K562 (cell line): ENCODE measurements around the gene DENND2C. TPM values are rescaled to one million over a fixed set of nuclear protein-coding genes. Genes with fewer than 3 reads are reported as not detected.

Experiments used
- ATAC-seq: fragments of 200-7000 bp; cut with Tn5 transposase; 3 replicates; pipeline ENCODE4 v1.9.1; 2020; ENCODE audit warnings: moderate library complexity
- BruUV-seq: library from RNA; stranded (reverse); fragments of 400-500 nt; replicated peaks from 2 replicates; lab custom pipeline; 2021; lab: Mats Ljungman, UMichigan
- CTCF ChIA-PET: fragments of 300-600 bp; formaldehyde crosslinking; extraction: SDS; loops from one replicate; lab custom pipeline; 2021; ENCODE audit warnings: low intra/inter-chr PET ratio; lab: Yijun Ruan, JAX
- POLR2A ChIA-PET: fragments of 300-600, 350-650 bp; sonication (Branson Sonifier 250); formaldehyde crosslinking; extraction: SDS; loops from one replicate; lab custom pipeline; 2021; ENCODE audit warnings: antibody characterized with exemption, inconsistent platforms; lab: Yijun Ruan, JAX
- DNase-seq, 4 experiments: peaks; one replicate each; pipeline versions ENCODE4 v3.0.0 to v3.0.0-alpha.2; 2011 to 2018; ENCODE audit warnings: low spot score in 3 of 4, mixed read lengths in 3 of 4; ENCODE audit errors: extremely low read depth in 1 of 4
- FAIRE-seq: peaks from 2 replicates; lab custom pipeline; 2011; peaks lifted over from hg19 to GRCh38; lab: Jason Lieb, UNC
- H2AFZ ChIP-seq: 2 replicates; pipeline ENCODE4 v1.6.0; 2011; ENCODE audit warnings: low read depth, low read length, control low read depth, inconsistent platforms
- H3K27ac ChIP-seq: fragments of 200-600 bp; 3 replicates; pipeline ENCODE4 v1.8.0; 2011; ENCODE audit warnings: low read depth, mild to moderate bottlenecking, control low read depth, inconsistent platforms, low read length, moderate library complexity, mixed read lengths; ENCODE audit errors: extremely low read depth
- H3K27me3 ChIP-seq, 2 experiments: fragments of 300-600 bp in 1 of 2; 2 replicates in 1 of 2; 3 replicates in 1 of 2; pipeline versions ENCODE4 v1.6.0 to v1.8.0; 2011; ENCODE audit warnings: inconsistent platforms in 2 of 2, low read length in 2 of 2, mild to moderate bottlenecking in 1 of 2, mixed read lengths in 1 of 2, moderate library complexity in 1 of 2; ENCODE audit not compliant: control insufficient read depth in 2 of 2, insufficient read depth in 2 of 2
- H3K36me3 ChIP-seq: fragments of 300-600 bp; 3 replicates; pipeline ENCODE4 v1.8.0; 2011; ENCODE audit warnings: mild to moderate bottlenecking, low read length, inconsistent platforms; ENCODE audit not compliant: control insufficient read depth, insufficient read depth
- H3K4me1 ChIP-seq, 2 experiments: fragments of 200-600 bp in 1 of 2; replicated peaks in 1 of 2; 2 replicates in 1 of 2; 3 replicates in 1 of 2; pipeline versions ENCODE4 v1.5.1 to v1.8.0; 2011; ENCODE audit warnings: inconsistent platforms in 2 of 2, low read length in 2 of 2, mild to moderate bottlenecking in 1 of 2, mixed read lengths in 1 of 2, moderate library complexity in 1 of 2; ENCODE audit not compliant: control insufficient read depth in 2 of 2, insufficient read depth in 2 of 2
- H3K4me2 ChIP-seq: 2 replicates; pipeline ENCODE4 v1.6.1; 2011; ENCODE audit warnings: low read length, control low read depth, inconsistent platforms, mixed read lengths; ENCODE audit not compliant: insufficient read depth
- H3K4me3 ChIP-seq: fragments of 200-600 bp; sonication (generic), shearing (Covaris generic); 2 replicates; pipeline ENCODE4 v1.5.1; 2016; ENCODE audit warnings: control low read depth, inconsistent platforms
- H3K79me2 ChIP-seq: fragments of 200-600 bp; 3 replicates; pipeline ENCODE4 v1.8.0; 2011; ENCODE audit warnings: low read length, inconsistent platforms; ENCODE audit not compliant: control insufficient read depth, insufficient read depth
- H3K9ac ChIP-seq, 2 experiments: 2 replicates each; pipeline versions ENCODE4 v1.6.0 to v1.6.1; 2011; ENCODE audit warnings: low read depth in 2 of 2, low read length in 2 of 2, control low read depth in 1 of 2, inconsistent platforms in 1 of 2, mild to moderate bottlenecking in 1 of 2, mixed read lengths in 1 of 2; ENCODE audit not compliant: insufficient read depth in 1 of 2
- H3K9me1 ChIP-seq: one replicate; pipeline ENCODE4 v1.6.0; 2011; ENCODE audit warnings: inconsistent platforms, mild to moderate bottlenecking, low read length, moderate library complexity; ENCODE audit not compliant: control insufficient read depth, insufficient read depth
- H3K9me3 ChIP-seq: replicated peaks from 2 replicates; pipeline ENCODE4 v1.5.1; 2011; ENCODE audit warnings: low read depth, low read length, inconsistent platforms; ENCODE audit not compliant: control insufficient read depth, insufficient read depth
- H4K20me1 ChIP-seq: replicated peaks from 2 replicates; pipeline ENCODE4 v1.6.1; 2011; ENCODE audit warnings: low read length, inconsistent platforms, mixed read lengths; ENCODE audit not compliant: control insufficient read depth, insufficient read depth
- ATF7 ChIP-seq: fragments of 450-650 bp; IDR thresholded peaks from 2 replicates; pipeline ENCODE4 v1.7.1; 2014; ENCODE audit warnings: mild to moderate bottlenecking, moderate library complexity
- TAL1 ChIP-seq: fragments of 450-650 bp; IDR thresholded peaks from 2 replicates; pipeline ENCODE4 v1.6.1; 2016; ENCODE audit warnings: mild to moderate bottlenecking
- TFAM ChIP-seq: fragments of 250-450 bp; sonication (Bioruptor Pico); conservative IDR thresholded peaks from 2 replicates; pipeline ENCODE4 v1.5.0; 2021; ENCODE audit warnings: mild to moderate bottlenecking, moderate library complexity
- ZNF436 ChIP-seq: fragments of 250-450, 450-650 bp; sonication (Bioruptor Pico); formaldehyde crosslinking; IDR thresholded peaks from 2 replicates; pipeline ENCODE4 v1.7.0; 2020; ENCODE audit warnings: mild to moderate bottlenecking
- WGBS: fragments of 100-300 bp; shearing (Covaris generic); methylation state at CpG from one replicate; pipeline ENCODE4 v1.1.6; 2016; ENCODE audit warnings: low coverage, mixed read lengths; ENCODE audit not compliant: insufficient coverage; ENCODE audit errors: missing lambda C conversion rate; 5-methylcytosine and 5-hydroxymethylcytosine counted together
- in situ Hi-C: fragments of 300-500 bp; cut with MboI; formaldehyde crosslinking; loops from 4 replicates; pipeline ENCODE4 v1.15.0; 2018; ENCODE audit warnings: inconsistent platforms, mixed read lengths
- intact Hi-C: fragments of 100-400 bp; cut with micrococcal nuclease; formaldehyde crosslinking; loops from 2 replicates; pipeline ENCODE4 v1.14.2; 2022
- polyA plus RNA-seq, 8 experiments: library from polyadenylated mRNA; depleted of rRNA in 4 of 8; stranded (reverse) in 5 of 8; unstranded in 3 of 8; fragments of >200 nt; fragmentation: Nextera tagmentation in 2 of 8; fragmentation: Illumina TruSeq in 1 of 8; extraction: Ambion mirVana in 2 of 8; extraction: Trizol in 1 of 8; gene quantifications; 2 replicates each; pipeline versions ENCODE4 v1.2.1 to v1.2.3, GENCODE V29; 2011 to 2014; ENCODE audit warnings: inconsistent platforms in 1 of 8, missing spikeins in 1 of 8
- total RNA-seq, 7 experiments: library from RNA; depleted of rRNA in 6 of 7; stranded (reverse); fragments of >200 nt in 6 of 7; fragmentation: Illumina TruSeq in 2 of 7; extraction: Trizol in 2 of 7; gene quantifications; 2 replicates each; pipeline versions ENCODE4 v1.2.1 to v1.2.3, GENCODE V29; 2011 to 2021; ENCODE audit warnings: low replicate concordance in 1 of 7
- TF ChIP-seq, protein P1 (sequence below): sonication (generic); formaldehyde crosslinking; IDR thresholded peaks from 2 replicates; pipeline ENCODE4 v1.8.1; 2023; ENCODE audit warnings: mild to moderate bottlenecking, missing genetic modification reagents
- TF ChIP-seq, protein P2 (sequence below): fragments of 250-450 bp; sonication (Bioruptor Pico); IDR thresholded peaks from 2 replicates; pipeline ENCODE4 v1.5.0; 2020; ENCODE audit warnings: mild to moderate bottlenecking

Gene DENND2C
- total and polyA plus RNA-seq, 9 of the 15 experiments (the other 6 are each of a cell fraction or from before 2014, with no cell fraction given): 0.03 to 0.25 (median 0.14) TPM

DNA sequence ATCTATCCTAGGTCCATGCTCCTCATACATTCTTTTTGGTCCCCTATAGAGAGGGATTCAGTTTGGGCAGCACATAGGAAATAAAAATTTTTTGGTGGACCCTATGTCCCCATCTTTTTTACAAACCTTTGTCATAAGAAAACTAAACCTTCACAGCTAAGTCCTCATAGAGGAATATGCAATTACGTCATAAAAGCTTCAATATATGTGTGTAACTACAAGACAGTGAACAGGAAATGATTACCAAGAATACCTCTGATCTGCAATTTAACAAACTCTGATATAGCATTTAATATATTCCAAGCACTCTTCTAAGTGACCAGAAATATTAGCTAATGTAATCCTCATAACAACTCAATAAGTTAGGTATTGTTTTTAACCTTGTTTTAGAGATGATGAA is 6.3 kb upstream of the DENND2C start:
- Histone ChIP-seq H3K36me3 (no peaks in the 10 kb centered on the region), H3K27me3 (peaks cover 15 to 25% of the 10 kb centered on the region in 2 experiments), H2AFZ (no peak overlapping the region), H4K20me1 (no peaks in the 10 kb centered on the region), H3K9me3 (no peaks in the 10 kb centered on the region), H3K4me1 (no peaks in the 10 kb centered on the region), H3K9me1 (no peaks in the 10 kb centered on the region), H3K4me2 (no peak overlapping the region), H3K4me3 (no peak overlapping the region), H3K79me2 (no peaks in the 10 kb centered on the region), H3K27ac (no peak overlapping the region), H3K9ac (no peak overlapping the region)
- no peak for FAIRE-seq
- no peak for ATAC-seq
- WGBS: 0% methylated on average over 1 of the region's 1 CpG
- TF ChIP-seq, protein P1, sequence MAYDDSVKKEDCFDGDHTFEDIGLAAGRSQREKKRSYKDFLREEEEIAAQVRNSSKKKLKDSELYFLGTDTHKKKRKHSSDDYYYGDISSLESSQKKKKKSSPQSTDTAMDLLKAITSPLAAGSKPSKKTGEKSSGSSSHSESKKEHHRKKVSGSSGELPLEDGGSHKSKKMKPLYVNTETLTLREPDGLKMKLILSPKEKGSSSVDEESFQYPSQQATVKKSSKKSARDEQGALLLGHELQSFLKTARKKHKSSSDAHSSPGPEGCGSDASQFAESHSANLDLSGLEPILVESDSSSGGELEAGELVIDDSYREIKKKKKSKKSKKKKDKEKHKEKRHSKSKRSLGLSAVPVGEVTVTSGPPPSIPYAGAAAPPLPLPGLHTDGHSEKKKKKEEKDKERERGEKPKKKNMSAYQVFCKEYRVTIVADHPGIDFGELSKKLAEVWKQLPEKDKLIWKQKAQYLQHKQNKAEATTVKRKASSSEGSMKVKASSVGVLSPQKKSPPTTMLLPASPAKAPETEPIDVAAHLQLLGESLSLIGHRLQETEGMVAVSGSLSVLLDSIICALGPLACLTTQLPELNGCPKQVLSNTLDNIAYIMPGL (CRISPR knock-in tag): no peak
- peak; percentile 58; the same call in 1 of the 2 replicates for TF ChIP-seq ATF7
- ChIA-PET POLR2A (no interaction called here), CTCF (no interaction called here)
- intact Hi-C loops: no loop called here
- in situ Hi-C loops: no loop called here
- no TSS peak for BruUV-seq
- no peak for DNase-seq

DNA sequence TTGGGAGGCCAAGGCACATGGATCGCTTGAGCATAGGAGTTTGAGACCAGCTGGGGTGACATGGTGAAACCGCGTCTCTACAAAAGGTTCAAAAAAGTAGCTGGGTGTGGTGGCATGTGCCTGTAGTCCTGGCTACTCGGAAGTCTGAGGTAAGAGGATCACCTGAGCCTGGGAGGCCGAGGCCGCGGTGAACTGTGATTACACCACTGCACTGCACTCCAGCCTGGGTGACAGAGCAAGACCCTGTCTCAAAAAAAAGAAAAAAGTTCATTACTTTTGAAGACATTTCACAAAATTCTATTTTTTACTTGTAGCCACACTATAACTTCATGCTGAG is 2.1 kb upstream of the DENND2C start:
- Histone ChIP-seq H3K79me2 (no peaks in the 10 kb centered on the region), H3K36me3 (no peaks in the 10 kb centered on the region), H3K9me3 (no peaks in the 10 kb centered on the region), H3K9me1 (no peaks in the 10 kb centered on the region), H3K27ac (no peak overlapping the region), H3K4me1 (peaks cover 4 to 13% of the 10 kb centered on the region in 2 experiments; a peak in 3 of 5 replicates), H3K9ac (no peak overlapping the region), H3K4me2 (no peak overlapping the region), H3K27me3 (peaks cover 6 to 16% of the 10 kb centered on the region in 2 experiments; a peak in 3 of 5 replicates), H4K20me1 (no peaks in the 10 kb centered on the region), H3K4me3 (no peak overlapping the region), H2AFZ (no peak overlapping the region)
- FAIRE-seq (no peak), ATAC-seq (no peak), DNase-seq (no peak)
- intact Hi-C loops: no loop called here
- POLR2A ChIA-PET: interaction anchor here (1.0 kb wide), 1 partner anchor 12 kb away, joined by 4 read pairs; no protein-coding TSS in a partner anchor
- no TSS peak for BruUV-seq
- WGBS: 4% methylated on average over 7 of the region's 7 CpGs
- CTCF ChIA-PET: interaction anchor here (1.0 to 2.7 kb wide), 2 partner anchors 325 to 693 kb away, joined by 4 to 8 read pairs; no protein-coding TSS in a partner anchor
- TF ChIP-seq TFAM (CRISPR knock-in tag) (no peak), TAL1 (no peak), ZNF436 (CRISPR knock-in tag) (no peak)
- TF ChIP-seq, protein P2, sequence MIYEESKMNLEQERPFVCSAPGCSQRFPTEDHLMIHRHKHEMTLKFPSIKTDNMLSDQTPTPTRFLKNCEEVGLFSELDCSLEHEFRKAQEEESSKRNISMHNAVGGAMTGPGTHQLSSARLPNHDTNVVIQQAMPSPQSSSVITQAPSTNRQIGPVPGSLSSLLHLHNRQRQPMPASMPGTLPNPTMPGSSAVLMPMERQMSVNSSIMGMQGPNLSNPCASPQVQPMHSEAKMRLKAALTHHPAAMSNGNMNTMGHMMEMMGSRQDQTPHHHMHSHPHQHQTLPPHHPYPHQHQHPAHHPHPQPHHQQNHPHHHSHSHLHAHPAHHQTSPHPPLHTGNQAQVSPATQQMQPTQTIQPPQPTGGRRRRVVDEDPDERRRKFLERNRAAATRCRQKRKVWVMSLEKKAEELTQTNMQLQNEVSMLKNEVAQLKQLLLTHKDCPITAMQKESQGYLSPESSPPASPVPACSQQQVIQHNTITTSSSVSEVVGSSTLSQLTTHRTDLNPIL (CRISPR knock-in tag): no peak
- TF ChIP-seq, all 486 proteins: peak for 0
- in situ Hi-C loops: no loop called here
